22Rv1 (cell line): ENCODE measurements around the gene CDCA3.

Experiments used
- H3K27ac ChIP-seq: fragments of 450-650 bp; 2 replicates; pipeline ENCODE4 v1.5.1; 2017
- CTCF ChIP-seq: fragments of 450-650 bp; IDR thresholded peaks from 2 replicates; pipeline ENCODE4 v1.5.1; 2017; ENCODE audit warnings: mild to moderate bottlenecking
- ZFX ChIP-seq: fragments of 450-650 bp; IDR thresholded peaks from 2 replicates; pipeline ENCODE4 v1.6.1; 2017; ENCODE audit warnings: antibody characterized with exemption, borderline replicate concordance

The CDCA3 gene

GRCh38 chr12:6828781-6829535, 22.1 kb downstream of the CDCA3 start:
- H3K27ac ChIP-seq: peak overlapping the region; percentile 92

GRCh38 chr12:6827982-6828780, 22.9 kb downstream of the CDCA3 start, which contains the start of gene P3H3:
Gene P3H3 (plus strand): TSS chr12:6828407. CDS start chr12:6828441, 34 bp downstream.
- peak within 1 kb of the TSS; percentile 92 for H3K27ac ChIP-seq
- TF ChIP-seq ZFX (no peak), CTCF (peak; percentile 77)

More at GRCh38 chr12:6828781-6829535, 22.1 kb downstream of the CDCA3 start:
- TF ChIP-seq ZFX (no peak), CTCF (peak; percentile 53)

GRCh38 chr12:6827437-6827911, 23.6 kb downstream of the CDCA3 start:
- TF ChIP-seq CTCF: no peak
- no peak for TF ChIP-seq ZFX
- H3K27ac ChIP-seq: peak overlapping the region; percentile 92

- peak overlapping the region; percentile 92 for H3K27ac ChIP-seq
- TF ChIP-seq ZFX (no peak), CTCF (no peak)
Measured at GRCh38 chr12:6826734-6827436, 24.2 kb downstream of the CDCA3 start.

- TF ChIP-seq CTCF: no peak
- no peak for TF ChIP-seq ZFX
Measured at GRCh38 chr12:6826125-6826733, 24.9 kb downstream of the CDCA3 start.

GRCh38 chr12:6825398-6826124, 25.5 kb downstream of the CDCA3 start:
- peak overlapping the region; percentile 92 for H3K27ac ChIP-seq
- no peak for TF ChIP-seq ZFX
- TF ChIP-seq CTCF: peak; percentile 99

More at GRCh38 chr12:6826125-6826733, 24.9 kb downstream of the CDCA3 start:
- peak overlapping the region; percentile 92 for H3K27ac ChIP-seq
